Smooth muscle cell (in vitro differentiated cells): ENCODE results near the gene SH3BP2. TPM values are rescaled to one million over a fixed set of nuclear protein-coding genes. Genes with fewer than 3 reads are reported as not detected.
"Not testable (repeated sequence)": the region's sequence is repeated elsewhere in the genome, so short reads cannot be mapped to it uniquely, and the experiment has no call there.

Experiments
- DNase-seq: peaks from one replicate; lab custom pipeline; 2025; ENCODE audit not compliant: unreplicated experiment; lab: John Stamatoyannopoulos, UW
- H2AFZ ChIP-seq: fragments of 200-600 bp; sonication (generic); 2 replicates; pipeline ENCODE4 v1.6.0; 2016; ENCODE audit warnings: antibody characterized with exemption, low read depth, mild to moderate bottlenecking
- H3F3A ChIP-seq: fragments of 200-600 bp; sonication (generic); 2 replicates; pipeline ENCODE4 v1.6.0; 2017; ENCODE audit warnings: antibody characterized with exemption, low read depth
- H3K27ac ChIP-seq: fragments of 200-600 bp; sonication (generic); 2 replicates; pipeline ENCODE4 v1.5.1; 2016; ENCODE audit warnings: low read depth, mild to moderate bottlenecking
- H3K27me3 ChIP-seq: fragments of 200-600 bp; sonication (generic); 2 replicates; pipeline ENCODE4 v1.6.1; 2016; ENCODE audit warnings: low read depth, mild to moderate bottlenecking
- H3K36me3 ChIP-seq: fragments of 200-600 bp; sonication (generic); 2 replicates; pipeline ENCODE4 v1.5.1; 2016; ENCODE audit warnings: low read depth
- H3K4me1 ChIP-seq: fragments of 200-600 bp; sonication (generic); 2 replicates; pipeline ENCODE4 v1.5.1; 2016; ENCODE audit warnings: low read depth
- H3K4me2 ChIP-seq: fragments of 200-600 bp; sonication (generic); 2 replicates; pipeline ENCODE4 v1.6.0; 2016; ENCODE audit warnings: mild to moderate bottlenecking
- H3K4me3 ChIP-seq: fragments of 200-600 bp; sonication (generic); 2 replicates; pipeline ENCODE4 v1.5.1; 2016; ENCODE audit warnings: mild to moderate bottlenecking
- H3K79me2 ChIP-seq: fragments of 200-600 bp; sonication (generic); 2 replicates; pipeline ENCODE4 v1.6.0; 2016; ENCODE audit warnings: low read depth, mild to moderate bottlenecking
- H3K9ac ChIP-seq: fragments of 200-600 bp; sonication (generic); 2 replicates; pipeline ENCODE4 v1.6.0; 2016; ENCODE audit warnings: low read depth
- H3K9me3 ChIP-seq: fragments of 200-600 bp; sonication (generic); replicated peaks from 2 replicates; pipeline ENCODE4 v1.5.1; 2016; ENCODE audit warnings: low read depth
- H4K20me1 ChIP-seq: fragments of 200-600 bp; sonication (generic); 2 replicates; pipeline ENCODE4 v1.6.0; 2016; ENCODE audit warnings: low read depth
- WGBS: methylation state at CpG from one replicate; pipeline ENCODE4 v1.1.7; 2016; ENCODE audit warnings: low lambda C conversion rate; 5-methylcytosine and 5-hydroxymethylcytosine counted together
- polyA plus RNA-seq: library from polyadenylated mRNA; unstranded; fragments of >200 nt; fragmentation: Nextera tagmentation; extraction: Ambion mirVana; gene quantifications from 2 replicates; pipeline ENCODE4 v1.2.1, GENCODE V29; 2016
- total RNA-seq: library from RNA; depleted of rRNA; stranded (reverse); fragments of >200 nt; gene quantifications from 2 replicates; pipeline ENCODE4 v1.2.3, GENCODE V29; 2014
- TF ChIP-seq, protein P1 (sequence below): fragments of 200-600 bp; sonication (generic); IDR thresholded peaks from 2 replicates; pipeline ENCODE4 v1.5.1; 2017; ENCODE audit warnings: borderline replicate concordance, mild to moderate bottlenecking, antibody characterized with exemption; ENCODE audit not compliant: insufficient read depth, poor library complexity, severe bottlenecking

The SH3BP2 gene
- total and polyA plus RNA-seq, 2 experiments from 2014 or later, result 17.3 to 19.3 TPM

DNA sequence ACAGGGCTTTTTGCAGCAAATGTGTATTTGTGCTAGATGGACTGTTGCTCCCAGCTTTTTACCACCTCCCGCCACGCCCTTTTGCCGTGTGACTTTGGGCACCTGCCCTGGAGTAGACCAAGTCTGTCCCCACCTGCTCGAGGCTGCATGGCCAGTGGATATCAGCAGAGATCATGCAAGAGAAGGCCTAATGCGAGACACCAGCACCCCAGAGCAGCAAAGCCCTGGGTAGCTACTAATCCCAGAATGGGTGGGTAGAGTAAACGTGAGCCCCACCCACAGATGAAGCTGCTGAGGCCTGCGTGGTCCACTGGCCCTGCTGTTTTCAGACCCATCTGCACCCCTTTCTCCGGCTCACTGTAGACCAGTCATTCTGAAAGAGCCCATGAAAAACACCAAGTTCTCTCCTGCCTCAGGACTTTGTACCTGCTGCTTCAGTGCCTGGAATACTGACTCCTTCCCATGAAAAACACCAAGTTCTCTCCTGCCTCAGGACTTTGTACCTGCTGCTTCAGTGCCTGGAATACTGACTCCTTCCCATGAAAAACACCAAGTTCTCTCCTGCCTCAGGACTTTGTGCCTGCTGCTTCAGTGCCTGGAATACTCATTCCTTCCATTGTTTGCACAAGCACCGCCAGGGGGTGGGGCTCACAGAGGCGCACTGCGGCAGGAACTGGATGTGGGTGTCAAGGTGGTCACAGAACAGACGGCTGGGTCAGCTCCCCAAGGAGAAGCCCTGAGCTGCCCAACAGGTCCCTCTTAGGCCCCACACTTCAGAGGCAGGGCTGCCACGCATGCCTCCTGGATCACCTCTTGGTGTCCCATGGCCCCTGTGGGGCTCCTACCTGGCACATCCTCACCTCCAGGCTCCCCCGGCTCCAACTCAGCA is 31.6 kb upstream of the SH3BP2 start:
- no peak overlapping the region for H3K9ac ChIP-seq
- no peak overlapping the region for H2AFZ ChIP-seq
- no peaks in the 10 kb centered on the region for H3F3A ChIP-seq
- H3K4me3 ChIP-seq, result no peak overlapping the region
- TF ChIP-seq, protein P1, sequence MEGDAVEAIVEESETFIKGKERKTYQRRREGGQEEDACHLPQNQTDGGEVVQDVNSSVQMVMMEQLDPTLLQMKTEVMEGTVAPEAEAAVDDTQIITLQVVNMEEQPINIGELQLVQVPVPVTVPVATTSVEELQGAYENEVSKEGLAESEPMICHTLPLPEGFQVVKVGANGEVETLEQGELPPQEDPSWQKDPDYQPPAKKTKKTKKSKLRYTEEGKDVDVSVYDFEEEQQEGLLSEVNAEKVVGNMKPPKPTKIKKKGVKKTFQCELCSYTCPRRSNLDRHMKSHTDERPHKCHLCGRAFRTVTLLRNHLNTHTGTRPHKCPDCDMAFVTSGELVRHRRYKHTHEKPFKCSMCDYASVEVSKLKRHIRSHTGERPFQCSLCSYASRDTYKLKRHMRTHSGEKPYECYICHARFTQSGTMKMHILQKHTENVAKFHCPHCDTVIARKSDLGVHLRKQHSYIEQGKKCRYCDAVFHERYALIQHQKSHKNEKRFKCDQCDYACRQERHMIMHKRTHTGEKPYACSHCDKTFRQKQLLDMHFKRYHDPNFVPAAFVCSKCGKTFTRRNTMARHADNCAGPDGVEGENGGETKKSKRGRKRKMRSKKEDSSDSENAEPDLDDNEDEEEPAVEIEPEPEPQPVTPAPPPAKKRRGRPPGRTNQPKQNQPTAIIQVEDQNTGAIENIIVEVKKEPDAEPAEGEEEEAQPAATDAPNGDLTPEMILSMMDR, result no peak
- WGBS, result 84% methylated on average over 14 of the region's 14 CpGs
- H3K27ac ChIP-seq, result no peak overlapping the region
- H3K79me2 ChIP-seq, result no peaks in the 10 kb centered on the region
- H3K36me3 ChIP-seq, result no peaks in the 10 kb centered on the region
- H3K9me3 ChIP-seq, result no peaks in the 10 kb centered on the region
- no peak for DNase-seq
- H3K4me1 ChIP-seq, result no peaks in the 10 kb centered on the region
- no peak overlapping the region for H3K4me2 ChIP-seq
- no peaks in the 10 kb centered on the region for H4K20me1 ChIP-seq
- no peaks in the 10 kb centered on the region for H3K27me3 ChIP-seq

- no peaks in the 10 kb centered on the region for H3K9me3 ChIP-seq
- no peak for DNase-seq
- H3K27me3 ChIP-seq, result no peaks in the 10 kb centered on the region
- no peaks in the 10 kb centered on the region for H3F3A ChIP-seq
- H2AFZ ChIP-seq, result no peak overlapping the region
- H4K20me1 ChIP-seq, result no peaks in the 10 kb centered on the region
- H3K27ac ChIP-seq, result no peak overlapping the region
- H3K4me1 ChIP-seq, result no peaks in the 10 kb centered on the region
- no peak overlapping the region for H3K9ac ChIP-seq
- no peak overlapping the region for H3K4me2 ChIP-seq
- H3K36me3 ChIP-seq, result no peaks in the 10 kb centered on the region
- 88% methylated on average over 5 of the region's 5 CpGs for WGBS
- TF ChIP-seq, protein P1, result no peak
- no peaks in the 10 kb centered on the region for H3K79me2 ChIP-seq
- H3K4me3 ChIP-seq, result no peak overlapping the region
These were observed 30.8 kb upstream of the SH3BP2 start for GRCh38 chr4:2762048-2762447.

- not testable (repeated sequence) for H3K9ac ChIP-seq, H3K27me3 ChIP-seq, H3K4me1 ChIP-seq, H3K27ac ChIP-seq, H3K36me3 ChIP-seq, H3F3A ChIP-seq, H3K4me3 ChIP-seq, H3K4me2 ChIP-seq, H3K9me3 ChIP-seq, H2AFZ ChIP-seq, H3K79me2 ChIP-seq, DNase-seq, H4K20me1 ChIP-seq
- 95% methylated on average over 35 of the region's 42 CpGs for WGBS
These were observed 30.2 kb upstream of the SH3BP2 start for GRCh38 chr4:2762486-2763370.

GRCh38 chr4:2763511-2763967 is 29.3 kb upstream of the SH3BP2 start:
- WGBS, result 79% methylated on average over 23 of the region's 23 CpGs
- H3K36me3 ChIP-seq, result no peaks in the 10 kb centered on the region
- H3K27ac ChIP-seq, result no peak overlapping the region
- no peaks in the 10 kb centered on the region for H3K79me2 ChIP-seq
- no peaks in the 10 kb centered on the region for H3K9me3 ChIP-seq
- no peak for DNase-seq
- H3K4me3 ChIP-seq, result peak overlapping the region; percentile 51
- H3K27me3 ChIP-seq, result no peaks in the 10 kb centered on the region
- TF ChIP-seq, protein P1, result no peak
- H3F3A ChIP-seq, result no peaks in the 10 kb centered on the region
- no peaks in the 10 kb centered on the region for H3K4me1 ChIP-seq
- H3K9ac ChIP-seq, result no peak overlapping the region
- H4K20me1 ChIP-seq, result no peaks in the 10 kb centered on the region
- peak overlapping the region; percentile 82 for H3K4me2 ChIP-seq
- peak overlapping the region; percentile 5 for H2AFZ ChIP-seq
